ENCODE results near the gene PI16.

Gene PI16

DNA sequence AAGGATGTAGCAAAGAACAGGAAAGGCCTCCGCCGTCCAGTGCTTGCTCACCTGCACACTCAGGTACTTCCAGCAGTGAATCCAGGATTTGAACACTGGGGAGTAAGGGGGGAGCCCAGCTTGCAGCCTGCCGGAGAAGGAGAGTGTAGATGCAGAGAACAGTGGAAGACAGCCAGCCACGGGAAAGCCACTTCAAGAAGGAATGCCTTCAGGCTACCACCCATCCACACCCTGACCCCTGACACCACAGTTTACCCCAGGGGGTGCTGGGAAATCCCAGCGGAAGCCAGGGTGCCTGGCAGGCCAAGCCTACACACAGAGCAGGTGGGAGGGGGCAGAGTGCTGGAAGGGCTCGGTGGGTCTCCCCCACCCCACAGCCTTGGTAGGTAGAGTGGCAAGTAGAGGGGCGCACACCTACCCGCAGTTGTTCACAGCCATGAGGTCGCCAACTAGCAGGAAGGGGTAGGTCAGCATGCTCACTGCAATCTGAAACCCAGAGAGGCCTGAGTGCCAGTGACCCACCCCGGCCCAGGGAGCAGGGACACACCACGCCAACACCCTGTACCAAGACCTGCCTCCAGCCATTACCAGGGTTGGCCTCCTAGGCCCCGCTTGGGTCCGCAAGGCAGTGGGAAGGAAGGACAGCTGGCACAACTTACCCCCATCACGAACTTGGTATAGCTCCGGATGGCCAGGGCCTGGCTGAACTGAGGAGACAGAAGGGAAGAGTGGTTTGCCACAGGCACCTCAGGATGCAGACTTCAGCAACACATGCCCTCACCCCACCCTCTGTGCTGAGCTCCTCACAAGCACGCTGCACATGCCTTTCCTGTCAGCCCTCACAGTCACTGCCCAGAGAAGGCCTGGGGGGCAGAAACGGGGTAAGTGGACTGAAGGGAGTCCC lies 15.7 kb downstream of the PI16 start:
- no peak for TF ChIP-seq ZFX (IDR thresholded peaks at IDR 0.05; ENCODE audit: borderline replicate concordance)
- TF ChIP-seq, protein P1, sequence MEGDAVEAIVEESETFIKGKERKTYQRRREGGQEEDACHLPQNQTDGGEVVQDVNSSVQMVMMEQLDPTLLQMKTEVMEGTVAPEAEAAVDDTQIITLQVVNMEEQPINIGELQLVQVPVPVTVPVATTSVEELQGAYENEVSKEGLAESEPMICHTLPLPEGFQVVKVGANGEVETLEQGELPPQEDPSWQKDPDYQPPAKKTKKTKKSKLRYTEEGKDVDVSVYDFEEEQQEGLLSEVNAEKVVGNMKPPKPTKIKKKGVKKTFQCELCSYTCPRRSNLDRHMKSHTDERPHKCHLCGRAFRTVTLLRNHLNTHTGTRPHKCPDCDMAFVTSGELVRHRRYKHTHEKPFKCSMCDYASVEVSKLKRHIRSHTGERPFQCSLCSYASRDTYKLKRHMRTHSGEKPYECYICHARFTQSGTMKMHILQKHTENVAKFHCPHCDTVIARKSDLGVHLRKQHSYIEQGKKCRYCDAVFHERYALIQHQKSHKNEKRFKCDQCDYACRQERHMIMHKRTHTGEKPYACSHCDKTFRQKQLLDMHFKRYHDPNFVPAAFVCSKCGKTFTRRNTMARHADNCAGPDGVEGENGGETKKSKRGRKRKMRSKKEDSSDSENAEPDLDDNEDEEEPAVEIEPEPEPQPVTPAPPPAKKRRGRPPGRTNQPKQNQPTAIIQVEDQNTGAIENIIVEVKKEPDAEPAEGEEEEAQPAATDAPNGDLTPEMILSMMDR (IDR thresholded peaks at IDR 0.05), result no peak
- H3K27ac ChIP-seq, result no peak overlapping the region

DNA sequence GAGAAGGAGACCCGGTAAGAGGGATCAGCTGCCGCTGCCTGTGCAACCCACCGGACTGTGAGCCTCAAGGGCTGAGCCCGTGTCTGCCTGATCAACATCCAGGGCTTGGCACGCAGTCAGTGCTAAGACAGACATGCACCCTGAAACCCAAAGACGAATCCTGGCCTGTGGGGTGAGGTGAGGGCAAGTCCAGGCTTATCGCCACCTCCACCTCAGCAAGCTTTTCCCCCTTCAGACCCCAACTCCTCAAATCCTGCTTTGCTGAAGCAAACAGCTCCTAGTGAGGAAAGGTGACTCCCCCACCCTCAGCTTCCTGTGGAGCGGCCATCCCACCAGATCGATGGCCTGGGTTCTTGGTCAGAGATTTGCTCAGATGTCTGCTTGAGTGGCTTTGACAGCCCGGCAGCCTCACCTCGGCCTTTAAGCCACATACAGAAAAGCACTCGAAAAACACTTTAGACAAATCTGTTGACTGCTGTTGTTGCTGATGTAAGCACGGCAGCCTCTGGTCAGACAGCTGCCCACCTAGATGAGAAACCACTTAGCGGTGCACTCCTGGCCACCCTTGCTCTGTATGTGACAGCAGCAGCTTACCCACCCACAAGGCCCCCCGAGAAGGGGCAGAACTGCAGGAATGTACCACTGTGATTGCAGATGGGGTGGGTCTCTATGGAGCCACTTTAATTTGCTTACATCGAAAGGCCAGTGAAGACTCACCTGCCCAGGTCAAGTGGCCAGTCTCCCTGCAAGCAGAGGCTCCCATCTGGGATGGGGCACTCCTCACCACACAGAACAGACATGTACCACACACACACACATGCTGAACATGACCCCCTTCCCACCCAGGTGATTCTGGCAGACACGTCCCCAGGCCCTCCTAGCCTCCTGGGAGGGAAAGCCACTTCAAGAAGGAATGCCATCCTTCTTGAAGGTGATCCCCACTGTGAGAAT lies 16.6 kb downstream of the PI16 start:
- TF ChIP-seq, protein P1 (IDR thresholded peaks at IDR 0.05), result no peak
- TF ChIP-seq ZFX (IDR thresholded peaks at IDR 0.05; ENCODE audit: borderline replicate concordance), result no peak
- H3K27ac ChIP-seq, result no peak overlapping the region

DNA sequence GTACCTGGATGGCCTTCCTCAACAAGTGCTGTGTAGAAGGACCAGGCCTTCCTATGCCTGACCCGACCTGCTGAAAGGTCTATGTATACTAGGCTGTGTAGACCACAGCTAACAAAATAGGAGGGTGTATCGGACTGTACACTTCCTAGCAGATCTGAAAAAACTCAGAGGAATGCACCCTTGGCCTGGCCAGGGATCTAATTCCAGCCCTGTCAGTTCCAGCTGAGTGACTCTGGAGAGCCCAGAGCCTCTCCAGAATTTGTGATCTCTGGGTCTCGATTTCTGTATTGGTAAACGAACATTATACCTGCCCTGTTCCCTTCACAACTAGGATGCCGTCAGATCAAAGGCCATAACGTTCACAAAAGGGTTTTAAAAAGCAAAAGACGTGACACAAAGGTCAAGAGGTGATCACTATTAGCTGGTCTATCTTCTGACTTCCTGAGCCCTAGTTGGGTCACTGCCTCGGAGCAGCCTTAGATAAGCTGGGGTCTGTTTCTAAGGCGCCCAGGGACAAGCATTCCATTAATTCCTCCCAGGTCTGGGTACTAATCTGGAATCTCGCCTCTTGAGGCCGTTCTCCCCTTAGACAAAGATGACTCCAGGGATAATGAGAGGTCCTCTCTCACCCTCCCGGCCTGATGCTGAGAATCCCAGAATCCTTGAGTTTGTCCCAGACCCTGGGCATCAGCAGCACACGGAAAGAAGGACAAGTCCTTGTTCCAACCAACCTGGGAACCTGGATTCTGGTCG lies 17.6 kb downstream of the PI16 start:
- TF ChIP-seq, protein P1 (IDR thresholded peaks at IDR 0.05), result no peak
- TF ChIP-seq ZFX (IDR thresholded peaks at IDR 0.05; ENCODE audit: borderline replicate concordance), result no peak
- H3K27ac ChIP-seq, result no peak overlapping the region

DNA sequence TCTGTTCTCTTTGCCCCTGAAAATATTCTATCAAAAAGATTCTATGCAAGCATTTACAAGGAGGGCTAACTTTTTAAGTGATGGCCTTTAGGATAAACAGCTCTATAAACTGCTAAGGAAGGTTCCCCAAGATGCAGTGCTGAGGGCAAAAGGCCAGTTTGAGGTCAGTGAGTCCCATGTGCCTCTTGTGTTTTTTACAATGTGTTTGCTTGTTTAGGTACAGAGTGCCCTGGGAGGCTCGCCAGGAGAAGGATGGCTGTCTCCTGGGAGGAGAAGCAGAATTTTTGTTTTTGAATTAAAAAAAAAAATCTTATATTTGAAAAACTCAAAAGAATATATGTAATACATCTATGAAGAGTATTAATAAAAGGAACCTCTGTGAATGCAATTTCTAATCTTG lies 18.7 kb downstream of the PI16 start:
- no peak overlapping the region for H3K27ac ChIP-seq
- no peak for TF ChIP-seq ZFX (IDR thresholded peaks at IDR 0.05; ENCODE audit: borderline replicate concordance)
- TF ChIP-seq, protein P1 (IDR thresholded peaks at IDR 0.05), result no peak

DNA sequence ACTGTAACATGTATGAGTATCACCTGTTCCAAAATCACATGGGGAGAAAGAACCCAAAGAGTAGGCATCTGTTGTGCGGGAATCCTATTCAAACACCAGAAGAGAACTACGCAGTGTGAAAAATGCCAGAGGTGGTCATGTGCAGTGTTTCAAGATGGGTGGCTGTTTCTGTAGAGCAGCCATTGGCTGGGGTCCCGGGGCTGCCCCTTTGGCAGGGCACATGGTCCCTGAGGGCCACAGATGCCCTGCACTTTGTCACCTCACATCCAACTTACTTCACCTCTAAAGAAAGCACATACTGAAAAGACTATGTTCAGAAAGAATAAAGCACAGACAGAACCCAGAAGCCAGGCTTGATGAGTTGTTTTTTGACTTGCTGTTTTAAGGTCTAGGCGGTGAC lies 19.1 kb downstream of the PI16 start:
- TF ChIP-seq ZFX (IDR thresholded peaks at IDR 0.05; ENCODE audit: borderline replicate concordance), result no peak
- TF ChIP-seq, protein P1 (IDR thresholded peaks at IDR 0.05), result no peak
- no peak overlapping the region for H3K27ac ChIP-seq

DNA sequence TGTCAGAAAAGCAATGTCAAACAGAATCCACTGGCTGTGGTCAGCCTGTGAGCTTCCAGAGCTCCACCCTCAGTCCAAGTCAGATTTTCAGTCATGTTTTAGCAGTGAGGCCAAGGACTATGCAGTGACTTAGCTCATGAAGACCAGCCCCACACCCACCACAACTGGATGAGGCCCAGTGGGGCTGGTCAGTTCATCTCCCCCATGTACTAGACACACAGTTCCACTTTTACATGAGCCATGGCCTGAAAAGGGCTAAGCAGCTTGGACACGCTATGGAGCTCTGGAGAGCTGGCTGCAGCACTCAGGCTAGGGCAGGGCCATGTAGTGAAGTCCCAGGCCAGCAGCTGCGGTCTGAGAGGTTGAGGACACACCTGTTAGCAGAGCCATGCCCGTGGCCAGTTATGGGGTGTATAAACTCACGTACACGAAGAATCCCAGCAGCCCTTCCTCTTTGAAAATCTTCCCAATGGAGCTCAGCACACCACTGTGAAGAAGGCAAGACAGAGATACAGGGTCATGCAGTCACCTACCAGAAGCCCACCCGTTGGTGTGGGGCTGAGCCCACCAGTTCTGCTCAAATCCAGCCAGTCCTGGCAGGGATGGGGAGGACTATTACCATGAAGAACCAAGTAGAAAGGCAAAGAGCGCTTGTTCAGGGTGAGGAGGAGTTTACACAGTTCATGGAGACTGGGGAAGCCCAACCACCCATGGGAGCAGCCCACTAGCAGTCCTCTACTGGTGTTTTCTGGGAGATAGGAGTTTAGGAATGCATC lies 20.9 kb downstream of the PI16 start:
- H3K27ac ChIP-seq, result no peak overlapping the region

More for the DNA sequence above, 20.9 kb downstream of the PI16 start:
- TF ChIP-seq, protein P1 (IDR thresholded peaks at IDR 0.05), result no peak
- TF ChIP-seq ZFX (IDR thresholded peaks at IDR 0.05; ENCODE audit: borderline replicate concordance), result no peak

All from 22Rv1 (cell line).